Transverse colon (tissue), 4 donors: Measurements from ENCODE around the gene CALML6. TPM values are rescaled to one million over a fixed set of nuclear protein-coding genes. Genes with fewer than 3 reads are reported as not detected.

Source experiments
- DNase-seq: peaks from one replicate; pipeline ENCODE4 v3.0.0-alpha.2; 2019
- H3K27ac ChIP-seq, 4 donors: fragments of 200-600 bp; sonication (generic); 2 replicates each; pipeline ENCODE4 v1.5.1; 2016 to 2018; ENCODE audit warnings: inconsistent platforms in 4 of 4
- H3K27me3 ChIP-seq: fragments of 200-600 bp; sonication (generic); 2 replicates; pipeline ENCODE4 v1.5.1; 2017; ENCODE audit warnings: inconsistent platforms
- H3K36me3 ChIP-seq, 4 donors: fragments of 200-600 bp; sonication (generic); 2 replicates each; pipeline ENCODE4 v1.5.1; 2017 to 2019; ENCODE audit warnings: inconsistent platforms in 4 of 4
- H3K4me1 ChIP-seq, 4 donors: fragments of 200-600 bp; sonication (generic); 2 replicates each; pipeline ENCODE4 v1.5.1; 2017 to 2020; ENCODE audit warnings: inconsistent platforms in 4 of 4
- H3K4me3 ChIP-seq, 4 donors: fragments of 200-600 bp; sonication (generic); 1 replicate in 1 of 4; 2 replicates in 3 of 4; pipeline versions ENCODE4 v1.5.1 to v1.6.1; 2017 to 2019; ENCODE audit warnings: inconsistent platforms in 4 of 4
- H3K9me3 ChIP-seq, 2 donors: fragments of 200-600 bp; sonication (generic); 2 replicates each; pipeline ENCODE4 v1.5.1; 2017 to 2019; ENCODE audit warnings: inconsistent platforms in 2 of 2
- EP300 ChIP-seq: sonication (generic); formaldehyde crosslinking; IDR thresholded peaks from one replicate; pipeline ENCODE4 v1.6.1; 2017; ENCODE audit warnings: antibody characterized with exemption, low read depth
- POLR2A ChIP-seq: fragments of 450-650 bp; IDR thresholded peaks from one replicate; pipeline ENCODE4 v1.6.1; 2016; ENCODE audit warnings: antibody characterized with exemption, mild to moderate bottlenecking, moderate library complexity
- POLR2AphosphoS5 ChIP-seq, 3 donors: sonication (generic); formaldehyde crosslinking; IDR thresholded peaks; one replicate each; pipeline ENCODE4 v1.6.1; 2016; ENCODE audit warnings: antibody characterized with exemption in 3 of 3
- WGBS, 2 donors: methylation state at CpG; one replicate each; pipeline ENCODE4 v1.1.5; 2018; ENCODE audit warnings: low coverage in 1 of 2; 5-methylcytosine and 5-hydroxymethylcytosine counted together
- in situ Hi-C, 4 donors: fragments of 200-750 bp; cut with MboI; loops; one replicate each; pipeline versions ENCODE4 v1.15.0 to v1.15.1; 2017; ENCODE audit warnings: low sequenced_read_pairs in 3 of 4, low pct_ligation_motif_present in 1 of 4, low pct_unique_long_range_greater_than_20kb in 1 of 4
- intact Hi-C: fragments of 100-400 bp; cut with DNase I; formaldehyde crosslinking; loops from one replicate; pipeline ENCODE4 v1.15.1; 2023; ENCODE audit warnings: low total_unique reads
- total RNA-seq, 4 donors: library from RNA; depleted of rRNA; stranded (reverse); fragments of >200 nt; gene quantifications; one replicate each; pipeline ENCODE4 v1.1.0, GENCODE V29; 2016
- TF ChIP-seq, protein P1 (sequence below), 5 experiments: fragments of 200-600 bp in 3 of 5; fragments of 450-650 bp in 2 of 5; sonication (generic) in 3 of 5; IDR thresholded peaks; 1 replicate in 2 of 5; 2 replicates in 3 of 5; pipeline ENCODE4 v1.5.1; 2016 to 2017; ENCODE audit warnings: antibody characterized with exemption in 5 of 5, inconsistent platforms in 3 of 5, mild to moderate bottlenecking in 2 of 5, moderate library complexity in 1 of 5

Gene CALML6
- total RNA-seq, 4 donors from 2014 or later, result 0.48 TPM; not detected in 3

DNA sequence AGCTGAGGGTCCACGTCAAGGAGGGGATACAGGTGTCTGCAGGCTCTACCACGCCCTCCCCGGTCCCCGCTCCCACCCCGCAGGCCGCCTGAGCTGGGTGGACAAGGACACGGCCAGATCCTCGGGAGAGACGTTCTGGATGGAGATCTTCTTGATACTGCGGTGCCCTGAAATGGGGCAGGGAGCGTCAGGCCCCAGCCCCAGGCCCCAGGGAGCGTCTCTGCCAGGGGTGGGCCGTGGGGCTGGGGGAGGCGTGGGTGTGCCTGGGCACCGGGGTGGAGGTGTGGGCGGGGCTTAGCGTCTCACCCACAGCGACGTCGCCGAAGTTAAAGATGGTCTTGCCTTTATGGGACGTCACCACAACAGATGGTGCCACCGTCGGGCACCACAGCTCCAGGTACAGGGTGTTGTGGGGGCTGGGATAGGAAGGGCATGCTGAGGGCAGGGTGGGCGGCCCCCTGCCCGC is 11.3 kb downstream of the CALML6 start:
- Histone ChIP-seq H3K27me3 (no peaks in the 10 kb centered on the region), H3K27ac (no peak overlapping the region)
- in situ Hi-C loops, result no loop called here

GRCh38 chr1:1926886-1927660 is 12.0 kb downstream of the CALML6 start:
- Histone ChIP-seq H3K9me3 (no peaks in the 10 kb centered on the region), H3K4me3 (no peak overlapping the region), H3K4me1 (peaks cover 3 to 14% (median 11%) of the 10 kb centered on the region in 4 donors), H3K27ac (no peak overlapping the region), H3K27me3 (no peaks in the 10 kb centered on the region), H3K36me3 (no peaks in the 10 kb centered on the region)
- no peak for TF ChIP-seq POLR2A
- TF ChIP-seq POLR2AphosphoS5 (IDR thresholded peaks at IDR 0.05), result no peak
- TF ChIP-seq, protein P1, sequence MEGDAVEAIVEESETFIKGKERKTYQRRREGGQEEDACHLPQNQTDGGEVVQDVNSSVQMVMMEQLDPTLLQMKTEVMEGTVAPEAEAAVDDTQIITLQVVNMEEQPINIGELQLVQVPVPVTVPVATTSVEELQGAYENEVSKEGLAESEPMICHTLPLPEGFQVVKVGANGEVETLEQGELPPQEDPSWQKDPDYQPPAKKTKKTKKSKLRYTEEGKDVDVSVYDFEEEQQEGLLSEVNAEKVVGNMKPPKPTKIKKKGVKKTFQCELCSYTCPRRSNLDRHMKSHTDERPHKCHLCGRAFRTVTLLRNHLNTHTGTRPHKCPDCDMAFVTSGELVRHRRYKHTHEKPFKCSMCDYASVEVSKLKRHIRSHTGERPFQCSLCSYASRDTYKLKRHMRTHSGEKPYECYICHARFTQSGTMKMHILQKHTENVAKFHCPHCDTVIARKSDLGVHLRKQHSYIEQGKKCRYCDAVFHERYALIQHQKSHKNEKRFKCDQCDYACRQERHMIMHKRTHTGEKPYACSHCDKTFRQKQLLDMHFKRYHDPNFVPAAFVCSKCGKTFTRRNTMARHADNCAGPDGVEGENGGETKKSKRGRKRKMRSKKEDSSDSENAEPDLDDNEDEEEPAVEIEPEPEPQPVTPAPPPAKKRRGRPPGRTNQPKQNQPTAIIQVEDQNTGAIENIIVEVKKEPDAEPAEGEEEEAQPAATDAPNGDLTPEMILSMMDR (IDR thresholded peaks at IDR 0.05), result no peak
- TF ChIP-seq EP300, result no peak
- WGBS, 2 donors, result 75% methylated on average over 18 of the region's 21 CpGs; no CpG with 5 or more reads in 1 of the 2 donors
- in situ Hi-C loops, result no loop called here
- DNase-seq, result peak; percentile 6
- intact Hi-C loops, result no loop called here

More for the DNA sequence above, 11.3 kb downstream of the CALML6 start:
- WGBS, 2 donors, result 78% methylated on average over 26 of the region's 26 CpGs; no CpG with 5 or more reads in 1 of the 2 donors
- no peaks in the 10 kb centered on the region for H3K36me3 ChIP-seq
- no peaks in the 10 kb centered on the region for H3K9me3 ChIP-seq
- DNase-seq, result peak; percentile 6
- no peak for TF ChIP-seq POLR2AphosphoS5 (IDR thresholded peaks at IDR 0.05)
- TF ChIP-seq, protein P1 (IDR thresholded peaks at IDR 0.05), result no peak
- TF ChIP-seq POLR2A, result no peak
- no peak for TF ChIP-seq EP300
- intact Hi-C loops, result no loop called here
- H3K4me3 ChIP-seq, result no peak overlapping the region
- peaks cover 3 to 14% (median 11%) of the 10 kb centered on the region in 4 donors for H3K4me1 ChIP-seq

DNA sequence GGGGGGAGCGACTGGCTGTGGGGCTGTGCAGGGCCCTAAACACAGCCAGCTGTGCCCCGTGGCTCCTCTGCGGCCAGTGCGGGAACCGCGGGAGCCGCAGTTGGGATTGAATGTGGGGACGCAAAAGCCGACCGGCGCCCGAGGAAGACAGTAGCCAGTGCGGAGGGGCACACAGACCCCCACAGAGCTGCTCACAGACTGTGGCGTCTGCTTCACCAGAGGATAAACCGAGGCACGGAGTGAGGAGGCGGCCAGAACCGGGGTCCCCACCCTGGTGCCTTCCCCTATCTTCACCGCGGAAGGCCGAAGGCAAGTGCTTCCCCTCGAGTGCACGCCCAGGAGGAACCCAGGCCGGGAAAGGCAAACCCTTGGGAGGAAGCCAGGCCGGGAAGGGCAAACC is 12.7 kb downstream of the CALML6 start:
- WGBS, 2 donors, result 82% methylated on average over 25 of the region's 25 CpGs; no CpG with 5 or more reads in 1 of the 2 donors
- Histone ChIP-seq H3K9me3 (no peaks in the 10 kb centered on the region), H3K4me3 (no peak overlapping the region), H3K36me3 (no peaks in the 10 kb centered on the region), H3K4me1 (peaks cover 3 to 11% (median 8%) of the 10 kb centered on the region in 4 donors), H3K27ac (no peak overlapping the region), H3K27me3 (no peaks in the 10 kb centered on the region)
- TF ChIP-seq, protein P1 (IDR thresholded peaks at IDR 0.05), result no peak
- intact Hi-C loops, result no loop called here
- in situ Hi-C loops, result no loop called here
- DNase-seq, result peak; percentile 8

- Histone ChIP-seq H3K4me3 (no peak overlapping the region), H3K27ac (no peak overlapping the region), H3K4me1 (peaks cover under 1 to 4% (median 2%) of the 10 kb centered on the region in 4 donors), H3K36me3 (no peaks in the 10 kb centered on the region), H3K9me3 (no peaks in the 10 kb centered on the region), H3K27me3 (no peaks in the 10 kb centered on the region)
- intact Hi-C loops, result no loop called here
- 72% methylated on average over 33 of the region's 34 CpGs; no CpG with 5 or more reads in 1 of the 2 donors for WGBS, 2 donors
- peak; percentile 7 for DNase-seq
- in situ Hi-C loops, result no loop called here
- TF ChIP-seq POLR2A, result no peak
- no peak for TF ChIP-seq EP300
- TF ChIP-seq, protein P1 (IDR thresholded peaks at IDR 0.05), result no peak
Measured at GRCh38 chr1:1928231-1929101, 13.4 kb downstream of the CALML6 start.
